MCF 10A (cell line): ENCODE results near the gene EPB41L1. TPM values are rescaled to one million over a fixed set of nuclear protein-coding genes. Genes with fewer than 3 reads are reported as not detected.

Experiments
- BruUV-seq: library from RNA; stranded (reverse); fragments of 400-500 nt; replicated peaks from 2 replicates; lab custom pipeline; 2021; lab: Mats Ljungman, UMichigan
- CTCF ChIA-PET: fragments of 300-600 bp; sonication (Branson Sonifier 250); formaldehyde crosslinking; extraction: SDS; loops from one replicate; lab custom pipeline; 2021; ENCODE audit warnings: antibody characterized with exemption, inconsistent platforms; lab: Yijun Ruan, JAX
- POLR2A ChIA-PET: fragments of 300-600, 350-650 bp; sonication (Branson Sonifier 250); formaldehyde crosslinking; extraction: SDS; loops from one replicate; lab custom pipeline; 2020; ENCODE audit warnings: antibody characterized with exemption, inconsistent platforms; lab: Yijun Ruan, JAX
- DNase-seq: peaks from one replicate; pipeline ENCODE4 v3.0.0-alpha.2; 2018; ENCODE audit not compliant: unreplicated experiment
- H3K27ac Mint-ChIP-seq: one replicate; pipeline ENCODE4 v1.8.0; 2022; ENCODE audit warnings: mild to moderate bottlenecking, low read depth, mixed read lengths; ENCODE audit not compliant: unreplicated experiment
- H3K27me3 Mint-ChIP-seq: one replicate; pipeline ENCODE4 v1.8.0; 2022; ENCODE audit warnings: mixed read lengths; ENCODE audit not compliant: insufficient read depth, unreplicated experiment
- H3K36me3 Mint-ChIP-seq: one replicate; pipeline ENCODE4 v1.8.0; 2022; ENCODE audit warnings: mild to moderate bottlenecking, moderate library complexity, mixed read lengths; ENCODE audit not compliant: insufficient read depth, unreplicated experiment
- H3K4me1 Mint-ChIP-seq: one replicate; pipeline ENCODE4 v1.8.0; 2022; ENCODE audit warnings: mixed read lengths; ENCODE audit not compliant: insufficient read depth, unreplicated experiment
- H3K4me3 Mint-ChIP-seq: one replicate; pipeline ENCODE4 v1.8.0; 2022; ENCODE audit warnings: mild to moderate bottlenecking, moderate library complexity, mixed read lengths; ENCODE audit not compliant: unreplicated experiment
- H3K9me3 Mint-ChIP-seq: one replicate; pipeline ENCODE4 v1.8.0; 2022; ENCODE audit warnings: mixed read lengths; ENCODE audit not compliant: unreplicated experiment
- intact Hi-C: fragments of 100-400 bp; cut with micrococcal nuclease; formaldehyde crosslinking; loops from 2 replicates; pipeline ENCODE4 v1.14.1; 2022
- total RNA-seq: library from RNA; stranded (reverse); gene quantifications from 2 replicates; pipeline ENCODE4 v1.2.3, GENCODE V29; 2022
- TF ChIP-seq, protein P1 (sequence below): fragments of 200-600 bp; IDR thresholded peaks from one replicate; pipeline ENCODE4 v1.8.0; 2022; ENCODE audit warnings: antibody characterized with exemption, mild to moderate bottlenecking; ENCODE audit not compliant: unreplicated experiment

Gene EPB41L1
- total RNA-seq, 1 experiment from 2014 or later: 10.1 TPM

GRCh38 chr20:36279362-36279761 lies 124.8 kb downstream of the EPB41L1 start:
- intact Hi-C loops: no loop called here
- Mint-ChIP-seq H3K4me3 (no peak overlapping the region), H3K36me3 (no peaks in the 10 kb centered on the region), H3K27me3 (peaks cover 85% of the 10 kb centered on the region), H3K9me3 (peaks cover 4% of the 10 kb centered on the region), H3K27ac (no peak overlapping the region), H3K4me1 (no peaks in the 10 kb centered on the region)
- POLR2A ChIA-PET: interaction anchor here (0.6 to 0.7 kb wide), 2 partner anchors 46 to 290 kb away, joined by 3 read pairs; no protein-coding TSS in a partner anchor
- CTCF ChIA-PET: interaction anchor here (1.1 to 1.8 kb wide), 2 partner anchors 10 to 11 kb away, joined by 3 to 4 read pairs; no protein-coding TSS in a partner anchor
- DNase-seq: no peak
- no TSS peak for BruUV-seq
- TF ChIP-seq, protein P1, sequence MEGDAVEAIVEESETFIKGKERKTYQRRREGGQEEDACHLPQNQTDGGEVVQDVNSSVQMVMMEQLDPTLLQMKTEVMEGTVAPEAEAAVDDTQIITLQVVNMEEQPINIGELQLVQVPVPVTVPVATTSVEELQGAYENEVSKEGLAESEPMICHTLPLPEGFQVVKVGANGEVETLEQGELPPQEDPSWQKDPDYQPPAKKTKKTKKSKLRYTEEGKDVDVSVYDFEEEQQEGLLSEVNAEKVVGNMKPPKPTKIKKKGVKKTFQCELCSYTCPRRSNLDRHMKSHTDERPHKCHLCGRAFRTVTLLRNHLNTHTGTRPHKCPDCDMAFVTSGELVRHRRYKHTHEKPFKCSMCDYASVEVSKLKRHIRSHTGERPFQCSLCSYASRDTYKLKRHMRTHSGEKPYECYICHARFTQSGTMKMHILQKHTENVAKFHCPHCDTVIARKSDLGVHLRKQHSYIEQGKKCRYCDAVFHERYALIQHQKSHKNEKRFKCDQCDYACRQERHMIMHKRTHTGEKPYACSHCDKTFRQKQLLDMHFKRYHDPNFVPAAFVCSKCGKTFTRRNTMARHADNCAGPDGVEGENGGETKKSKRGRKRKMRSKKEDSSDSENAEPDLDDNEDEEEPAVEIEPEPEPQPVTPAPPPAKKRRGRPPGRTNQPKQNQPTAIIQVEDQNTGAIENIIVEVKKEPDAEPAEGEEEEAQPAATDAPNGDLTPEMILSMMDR: no peak

- POLR2A ChIA-PET: interaction anchor here (0.6 to 0.7 kb wide), 2 partner anchors 46 to 290 kb away, joined by 3 read pairs; no protein-coding TSS in a partner anchor
- intact Hi-C loops: no loop called here
- H3K4me3 Mint-ChIP-seq: no peak overlapping the region
Observed at GRCh38 chr20:36279776-36280175, 125.2 kb downstream of the EPB41L1 start.

GRCh38 chr20:36281785-36282380 lies 127.3 kb downstream of the EPB41L1 start:
- intact Hi-C loops: no loop called here
- TF ChIP-seq, protein P1: no peak
- H3K4me1 Mint-ChIP-seq: no peaks in the 10 kb centered on the region
- DNase-seq: no peak
- H3K4me3 Mint-ChIP-seq: no peak overlapping the region
- peaks cover 88% of the 10 kb centered on the region for H3K27me3 Mint-ChIP-seq
- CTCF ChIA-PET: interaction anchor here (1.6 kb wide), 1 partner anchor 8 kb away, joined by 3 read pairs; no protein-coding TSS in a partner anchor
- peaks cover 4% of the 10 kb centered on the region for H3K9me3 Mint-ChIP-seq
- no TSS peak for BruUV-seq
- no peak overlapping the region for H3K27ac Mint-ChIP-seq
- POLR2A ChIA-PET: no interaction called here
- H3K36me3 Mint-ChIP-seq: no peaks in the 10 kb centered on the region

More at GRCh38 chr20:36279776-36280175, 125.2 kb downstream of the EPB41L1 start:
- no peaks in the 10 kb centered on the region for H3K4me1 Mint-ChIP-seq
- no peak for DNase-seq
- H3K27me3 Mint-ChIP-seq: peaks cover 89% of the 10 kb centered on the region
- CTCF ChIA-PET: interaction anchor here (0.6 to 1.8 kb wide), 2 partner anchors 11 to 240 kb away, joined by 3 to 4 read pairs; no protein-coding TSS in a partner anchor
- no peak overlapping the region for H3K27ac Mint-ChIP-seq
- peaks cover 4% of the 10 kb centered on the region for H3K9me3 Mint-ChIP-seq
- BruUV-seq: no TSS peak
- TF ChIP-seq, protein P1: no peak
- H3K36me3 Mint-ChIP-seq: no peaks in the 10 kb centered on the region

Other genes starting within 250 kb of the EPB41L1 start
- 54.6 and 63.4 TPM in 2 replicates for gene SCAND1, start 200.2 kb upstream of the EPB41L1 start, total RNA-seq
- gene CNBD2, start 186.2 kb upstream of the EPB41L1 start, total RNA-seq: 2.2 and 3.4 TPM in 2 replicates
- gene AAR2, start 81.7 kb downstream of the EPB41L1 start, total RNA-seq: 21.0 and 24.7 TPM in 2 replicates
- gene DLGAP4, start 151.6 kb downstream of the EPB41L1 start, total RNA-seq: 80.3 and 87.6 TPM in 2 replicates